Common myeloid progenitor, CD34-positive (primary cell): ENCODE data around the gene TBX21.

Source experiments
- CTCF ChIA-PET: fragments of 350-600 bp; sonication (Branson Sonifier 250); formaldehyde crosslinking; loops from one replicate; lab custom pipeline; 2021; ENCODE audit warnings: antibody characterized with exemption; lab: Charles Lee
- POLR2A ChIA-PET: fragments of 350-600 bp; sonication (Branson Sonifier 250); formaldehyde crosslinking; loops from one replicate; lab custom pipeline; 2021; ENCODE audit warnings: antibody characterized with exemption; lab: Charles Lee
- DNase-seq, 3 donors: peaks; one replicate each; pipeline versions ENCODE4 v3.0.0 to v3.0.0-alpha.2; 2013
- H3K27ac ChIP-seq, 2 experiments: 1 replicate in 1 of 2; 2 replicates in 1 of 2; pipeline ENCODE4 v1.7.0; 2013; ENCODE audit warnings: inconsistent platforms in 2 of 2, low read length in 2 of 2, mild to moderate bottlenecking in 2 of 2, low read depth in 1 of 2, moderate library complexity in 1 of 2; ENCODE audit not compliant: severe bottlenecking in 2 of 2, insufficient read depth in 1 of 2, poor library complexity in 1 of 2
- H3K27me3 ChIP-seq, 5 experiments: replicated peaks in 2 of 5; 1 replicate in 3 of 5; 2 replicates in 2 of 5; pipeline versions ENCODE4 v1.6.1 to v1.7.0; 2013; ENCODE audit warnings: low read length in 4 of 5, mild to moderate bottlenecking in 2 of 5, moderate library complexity in 2 of 5, inconsistent platforms in 1 of 5; ENCODE audit not compliant: insufficient read depth in 5 of 5, control insufficient read depth in 4 of 5
- H3K36me3 ChIP-seq, 4 experiments: 1 replicate in 2 of 4; 2 replicates in 2 of 4; pipeline versions ENCODE4 v1.6.1 to v1.7.0; 2013; ENCODE audit warnings: low read length in 3 of 4, control low read depth in 1 of 4, mild to moderate bottlenecking in 1 of 4; ENCODE audit not compliant: control insufficient read depth in 4 of 4, insufficient read depth in 4 of 4
- H3K4me1 ChIP-seq, 4 experiments: 1 replicate in 3 of 4; 2 replicates in 1 of 4; pipeline versions ENCODE4 v1.6.1 to v1.7.1; 2013; ENCODE audit warnings: low read length in 3 of 4, mild to moderate bottlenecking in 3 of 4, control low read depth in 1 of 4, inconsistent platforms in 1 of 4, moderate library complexity in 1 of 4; ENCODE audit not compliant: control insufficient read depth in 4 of 4, insufficient read depth in 4 of 4; ENCODE audit errors: control extremely low read depth in 1 of 4
- H3K4me3 ChIP-seq, 7 experiments: 1 replicate in 4 of 7; 2 replicates in 3 of 7; pipeline versions ENCODE4 v1.5.1 to v1.7.0; 2013; ENCODE audit warnings: mild to moderate bottlenecking in 7 of 7, low read length in 6 of 7, moderate library complexity in 6 of 7, inconsistent platforms in 2 of 7, low read depth in 2 of 7, control low read depth in 1 of 7; ENCODE audit not compliant: insufficient read depth in 4 of 7, control insufficient read depth in 1 of 7; ENCODE audit errors: extremely low read depth in 1 of 7
- H3K9me3 ChIP-seq, 5 experiments: 1 replicate in 4 of 5; 2 replicates in 1 of 5; pipeline versions ENCODE4 v1.6.1 to v1.7.1; 2013; ENCODE audit warnings: low read length in 4 of 5, mild to moderate bottlenecking in 2 of 5, inconsistent platforms in 1 of 5, low read depth in 1 of 5, moderate library complexity in 1 of 5; ENCODE audit not compliant: control insufficient read depth in 4 of 5, insufficient read depth in 2 of 5; ENCODE audit errors: control extremely low read depth in 1 of 5
- WGBS: methylation state at CpG from one replicate; pipeline ENCODE4 v1.1.5; 2013; ENCODE audit not compliant: insufficient coverage; 5-methylcytosine and 5-hydroxymethylcytosine counted together

TBX21 gene

DNA sequence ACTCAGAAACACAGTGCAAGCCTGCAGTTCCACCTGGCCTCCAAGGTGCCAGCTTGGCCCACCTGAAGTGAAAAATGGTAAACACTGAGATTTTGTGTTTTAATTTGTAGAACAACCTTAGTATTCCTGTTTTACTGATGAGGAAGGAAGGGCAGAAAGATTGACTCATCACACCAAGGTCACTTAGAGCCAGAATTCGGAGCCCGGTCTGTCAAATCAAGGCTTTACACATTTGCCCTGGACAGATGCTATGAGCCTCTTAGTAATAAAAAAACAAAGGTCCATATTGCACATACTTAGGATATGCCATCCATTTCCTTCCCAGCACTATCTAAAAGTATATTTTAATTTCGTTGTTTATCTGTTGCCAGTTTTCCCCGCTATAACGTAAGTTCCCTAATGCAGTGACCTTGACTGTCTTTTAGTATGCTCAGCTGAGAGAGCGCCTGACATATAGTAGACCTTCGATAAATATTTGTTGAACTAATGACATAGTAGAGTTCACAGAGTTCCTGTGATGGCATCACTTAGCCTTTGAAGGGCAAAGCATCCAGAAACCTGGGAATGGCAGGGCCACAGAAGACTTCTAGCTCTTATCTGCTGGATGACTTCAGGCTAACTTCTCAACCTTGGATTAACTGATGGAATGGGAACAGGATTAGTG lies 46.2 kb upstream of the TBX21 start:
- peaks cover 0 to 7% (median 0%) of the 10 kb centered on the region in 4 experiments for H3K4me1 ChIP-seq
- H3K27ac ChIP-seq, result no peak overlapping the region
- DNase-seq, result no peak
- WGBS, result 100% methylated on average over 4 of the region's 7 CpGs
- peaks cover 5 to 41% (median 23%) of the 10 kb centered on the region in 4 experiments for H3K36me3 ChIP-seq
- ChIA-PET CTCF (interaction anchor here (0.6 to 2.5 kb wide), 7 partner anchors 10 to 59 kb away, joined by 3 to 17 read pairs (median 6); no protein-coding TSS in a partner anchor), POLR2A (no interaction called here)
- H3K9me3 ChIP-seq, result no peaks in the 10 kb centered on the region
- no peaks in the 10 kb centered on the region for H3K27me3 ChIP-seq
- H3K4me3 ChIP-seq, result no peak overlapping the region

DNA sequence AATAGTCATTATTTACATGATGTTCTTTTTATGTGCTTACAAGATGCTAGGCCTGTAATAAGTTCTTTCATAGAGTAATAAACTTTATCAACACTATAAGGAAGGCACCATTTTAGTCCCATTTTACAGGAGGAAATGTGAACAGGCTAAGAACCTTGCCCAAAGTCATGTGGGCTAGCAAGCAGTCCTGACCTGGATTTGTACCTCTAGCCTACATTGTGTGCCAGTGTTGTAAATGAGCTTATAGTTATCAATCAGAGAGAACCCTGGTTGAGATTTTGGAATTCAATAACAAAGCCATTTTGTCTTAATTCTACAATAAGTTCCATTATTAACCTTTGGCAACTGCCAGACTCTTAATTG lies 45.7 kb upstream of the TBX21 start:
- Histone ChIP-seq H3K4me3 (no peak overlapping the region), H3K9me3 (no peaks in the 10 kb centered on the region), H3K27me3 (no peaks in the 10 kb centered on the region), H3K36me3 (peaks cover 5 to 36% (median 19%) of the 10 kb centered on the region in 4 experiments), H3K4me1 (peaks cover 0 to 11% (median 2%) of the 10 kb centered on the region in 4 experiments), H3K27ac (no peak overlapping the region)
- ChIA-PET POLR2A (no interaction called here), CTCF (interaction anchor here (0.6 to 2.5 kb wide), 8 partner anchors 11 to 59 kb away, joined by 3 to 17 read pairs (median 6); no protein-coding TSS in a partner anchor)
- no peak for DNase-seq

DNA sequence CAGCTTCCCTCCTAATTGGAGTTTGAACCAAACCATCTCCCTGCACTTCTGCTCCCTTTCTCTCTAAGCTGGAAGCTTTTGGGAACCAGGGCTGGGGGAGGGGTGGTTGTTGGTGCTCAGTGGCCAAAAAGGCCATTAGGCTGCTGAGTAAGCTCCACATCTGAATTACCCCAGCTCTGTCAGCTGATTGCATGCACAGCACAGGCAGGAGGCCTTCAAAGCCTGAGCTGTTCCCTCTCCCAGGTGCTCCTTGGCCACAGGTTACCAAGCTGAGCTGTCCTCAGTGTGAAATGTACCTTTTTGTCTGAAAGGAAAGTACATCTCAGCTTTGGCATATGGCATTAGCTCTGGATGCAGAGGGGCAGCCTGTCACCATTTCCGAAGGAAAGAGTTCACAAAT lies 45.3 kb upstream of the TBX21 start:
- peaks cover 2 to 16% (median 7%) of the 10 kb centered on the region in 4 experiments for H3K4me1 ChIP-seq
- peaks cover 5 to 32% (median 16%) of the 10 kb centered on the region in 4 experiments for H3K36me3 ChIP-seq
- 96% methylated on average over 1 of the region's 1 CpG for WGBS
- no peaks in the 10 kb centered on the region for H3K9me3 ChIP-seq
- no peak for DNase-seq
- ChIA-PET CTCF (interaction anchor here (0.6 to 2.5 kb wide), 8 partner anchors 10 to 59 kb away, joined by 3 to 17 read pairs (median 6); no protein-coding TSS in a partner anchor), POLR2A (no interaction called here)
- H3K4me3 ChIP-seq, result no peak overlapping the region
- H3K27ac ChIP-seq, result no peak overlapping the region
- no peaks in the 10 kb centered on the region for H3K27me3 ChIP-seq

DNA sequence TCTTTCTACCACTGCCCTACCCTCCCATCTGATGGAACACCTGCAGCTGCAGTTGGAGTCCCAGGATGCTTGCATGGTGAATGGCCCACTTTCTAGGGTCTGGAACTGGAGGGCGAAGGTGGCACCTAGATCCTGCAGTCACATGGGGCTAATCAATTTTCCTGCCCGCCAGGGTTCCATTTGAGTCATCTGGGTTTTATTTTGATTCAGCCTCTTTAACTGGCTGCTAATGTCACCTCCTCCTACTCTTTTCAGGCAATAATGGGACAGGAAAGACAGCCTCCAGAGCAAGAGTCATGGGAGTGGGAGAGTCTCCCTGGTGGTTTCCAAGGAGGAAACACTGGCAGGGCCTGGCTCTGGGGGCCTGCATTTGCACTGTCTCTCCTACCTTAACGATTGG lies 42.9 kb upstream of the TBX21 start:
- H3K36me3 ChIP-seq, result peaks cover 0 to 12% (median 2%) of the 10 kb centered on the region in 4 experiments
- H3K4me3 ChIP-seq, result no peak overlapping the region
- POLR2A ChIA-PET, result no interaction called here
- H3K27ac ChIP-seq, result no peak overlapping the region
- DNase-seq, result no peak
- CTCF ChIA-PET, result interaction anchor here (0.9 to 1.2 kb wide), 2 partner anchors 17 to 26 kb away, joined by 3 to 5 read pairs; no protein-coding TSS in a partner anchor
- no peaks in the 10 kb centered on the region for H3K9me3 ChIP-seq
- WGBS, result 100% methylated on average over 3 of the region's 3 CpGs
- H3K27me3 ChIP-seq, result no peaks in the 10 kb centered on the region
- H3K4me1 ChIP-seq, result peaks cover 8 to 29% (median 20%) of the 10 kb centered on the region in 4 experiments

DNA sequence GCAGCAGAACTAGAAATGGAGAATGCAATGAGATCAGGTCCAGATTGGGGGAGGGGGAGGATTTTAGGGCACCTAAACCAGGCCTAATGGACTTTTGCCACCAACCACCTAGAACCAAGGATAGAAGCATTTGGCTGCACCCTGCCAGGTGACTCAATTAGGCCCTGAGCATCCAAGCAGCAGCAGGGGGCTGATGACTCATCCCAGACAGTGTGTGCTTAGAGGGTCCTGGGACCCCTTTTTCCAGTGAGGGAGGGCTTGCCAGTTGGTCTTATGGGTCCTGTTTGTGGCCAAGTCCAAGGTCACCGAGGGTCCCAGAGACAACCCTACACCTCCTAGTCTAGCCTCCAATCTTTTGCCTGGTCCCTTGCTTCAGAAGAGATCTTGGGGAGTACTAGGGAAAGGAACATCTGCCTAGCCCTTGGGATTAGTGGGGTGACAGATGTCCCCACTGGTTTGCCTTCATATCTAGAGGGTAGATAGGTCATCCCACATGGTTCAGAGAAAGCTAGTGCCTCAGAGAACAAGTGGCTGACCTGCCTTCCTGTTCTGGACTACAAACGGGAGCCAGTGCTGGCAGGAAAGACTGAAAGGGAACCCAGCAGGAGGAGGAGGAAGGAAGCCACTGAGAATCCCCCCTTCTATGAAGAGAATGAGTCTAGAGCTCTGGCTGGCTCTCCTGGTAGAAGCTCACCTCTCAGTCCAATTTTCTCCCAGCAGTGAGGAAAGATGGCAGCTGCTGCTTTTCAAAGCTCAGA lies 40.7 kb upstream of the TBX21 start:
- peaks cover 0 to 5% (median under 1%) of the 10 kb centered on the region in 4 experiments for H3K36me3 ChIP-seq
- peak overlapping the region in 2 of 7 experiments; percentile 65 to 82 for H3K4me3 ChIP-seq
- no peaks in the 10 kb centered on the region for H3K9me3 ChIP-seq
- peak in 1 of 3 donors; percentile 17 for DNase-seq
- CTCF ChIA-PET, result interaction anchor here (0.7 to 2.2 kb wide), 8 partner anchors 11 to 98 kb away, joined by 3 to 17 read pairs (median 3); no protein-coding TSS in a partner anchor
- H3K27me3 ChIP-seq, result no peaks in the 10 kb centered on the region
- POLR2A ChIA-PET, result interaction anchor here (1.0 kb wide), 1 partner anchor 8 kb away, joined by 4 read pairs; no protein-coding TSS in a partner anchor
- H3K27ac ChIP-seq, result no peak overlapping the region
- peaks cover 8 to 51% (median 37%) of the 10 kb centered on the region in 4 experiments for H3K4me1 ChIP-seq
- WGBS, result no CpG with 5 or more reads among the region's 2 CpGs

DNA sequence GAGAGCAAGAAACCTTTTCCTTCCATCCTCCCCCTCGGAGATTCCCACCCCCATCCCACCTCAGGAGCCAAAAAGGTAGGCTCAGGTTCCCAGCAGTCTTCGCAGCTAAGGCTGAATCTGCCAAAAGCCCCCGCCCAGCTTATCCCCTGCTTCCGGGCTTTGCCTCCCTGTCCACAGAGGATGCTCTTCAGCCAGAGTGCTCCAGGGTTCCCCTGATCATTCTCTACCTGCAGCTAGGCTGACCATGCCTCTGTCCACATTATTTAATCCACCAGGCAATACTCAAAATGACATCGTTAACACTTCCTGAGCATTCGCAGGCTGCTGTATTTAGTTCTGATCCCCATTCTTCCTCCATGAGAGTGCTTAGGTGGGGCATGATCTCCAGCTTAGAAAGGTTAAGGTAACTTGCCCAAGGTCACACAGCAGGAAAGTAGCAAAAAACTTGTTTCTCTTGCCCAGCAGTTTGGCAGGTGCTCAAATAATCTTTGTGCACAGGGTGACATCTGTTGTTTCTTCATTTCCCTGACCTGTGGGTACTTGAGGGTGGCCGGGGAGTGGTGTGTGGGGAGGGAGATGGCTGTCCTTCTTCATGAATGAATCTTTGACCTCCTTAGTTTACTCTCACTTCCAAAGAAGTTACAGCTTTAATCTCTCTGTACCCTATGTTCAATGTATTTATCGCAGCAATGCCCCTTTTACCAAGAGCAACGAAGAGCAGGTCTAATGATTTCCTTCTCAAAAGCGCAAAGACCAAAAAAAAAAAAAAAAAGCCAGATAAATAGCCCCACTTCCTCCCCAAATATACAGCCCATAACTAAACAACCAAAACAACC lies 39.9 kb upstream of the TBX21 start:
- Histone ChIP-seq H3K4me3 (peak overlapping the region; percentile 37 to 82 (median 65)), H3K27me3 (no peaks in the 10 kb centered on the region), H3K4me1 (peaks cover 8 to 47% (median 37%) of the 10 kb centered on the region in 4 experiments), H3K36me3 (peaks cover 0 to 6% (median 1%) of the 10 kb centered on the region in 4 experiments), H3K9me3 (no peaks in the 10 kb centered on the region), H3K27ac (no peak overlapping the region)
- ChIA-PET POLR2A (interaction anchor here (0.5 to 1.0 kb wide), 2 partner anchors 9 to 12 kb away, joined by 3 to 4 read pairs; no protein-coding TSS in a partner anchor), CTCF (interaction anchor here (0.7 to 2.2 kb wide), 9 partner anchors 14 to 98 kb away, joined by 3 to 17 read pairs (median 3); no protein-coding TSS in a partner anchor)
- DNase-seq, result no peak
- 18% methylated on average over 8 of the region's 10 CpGs for WGBS
